ENCODE measurements around the gene LRRC46. TPM values are rescaled to one million over a fixed set of nuclear protein-coding genes. Genes with fewer than 3 reads are reported as not detected.

LRRC46 gene
- total RNA-seq, 2 experiments from 2014 or later, result 0.46 to 0.82 TPM

DNA sequence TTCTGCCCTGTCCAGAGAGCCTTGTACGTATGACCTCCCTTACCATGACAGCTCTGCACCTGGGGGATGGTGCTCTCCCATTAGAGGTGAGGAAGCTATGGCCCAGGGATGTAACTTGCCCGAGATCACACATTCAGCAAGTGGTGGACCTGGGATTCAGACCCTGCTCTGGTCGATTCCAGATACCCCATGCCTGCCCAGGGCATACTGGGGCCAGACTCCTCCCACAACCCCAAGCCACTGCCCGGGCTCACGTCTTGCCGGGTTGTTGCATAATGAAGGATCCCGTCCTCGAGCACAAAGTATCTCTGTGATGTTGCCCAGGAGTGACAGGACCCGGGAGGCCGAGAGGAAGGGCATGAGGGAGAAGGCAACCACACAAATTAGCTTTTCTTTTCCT, 12.0 kb upstream of the LRRC46 start:
- Mint-ChIP-seq H3K36me3 (ENCODE audit: low read depth) (peaks cover 17% of the 10 kb centered on the region), H3K9me3 (ENCODE audit: low read depth) (no peaks in the 10 kb centered on the region), H3K4me3 (no peak overlapping the region), H3K4me1 (peaks cover 21% of the 10 kb centered on the region), H3K27me3 (no peaks in the 10 kb centered on the region), H3K27ac (no peak overlapping the region)
- ChIA-PET POLR2A (no interaction called here), CTCF (interaction anchor here (0.5 to 0.7 kb wide), 2 partner anchors 25 to 200 kb away, joined by 3 read pairs; no protein-coding TSS in a partner anchor)
- intact Hi-C loops (cut with DNase I, micrococcal nuclease), result no loop called here
- DNase-seq (no peak), ATAC-seq (no peak)

DNA sequence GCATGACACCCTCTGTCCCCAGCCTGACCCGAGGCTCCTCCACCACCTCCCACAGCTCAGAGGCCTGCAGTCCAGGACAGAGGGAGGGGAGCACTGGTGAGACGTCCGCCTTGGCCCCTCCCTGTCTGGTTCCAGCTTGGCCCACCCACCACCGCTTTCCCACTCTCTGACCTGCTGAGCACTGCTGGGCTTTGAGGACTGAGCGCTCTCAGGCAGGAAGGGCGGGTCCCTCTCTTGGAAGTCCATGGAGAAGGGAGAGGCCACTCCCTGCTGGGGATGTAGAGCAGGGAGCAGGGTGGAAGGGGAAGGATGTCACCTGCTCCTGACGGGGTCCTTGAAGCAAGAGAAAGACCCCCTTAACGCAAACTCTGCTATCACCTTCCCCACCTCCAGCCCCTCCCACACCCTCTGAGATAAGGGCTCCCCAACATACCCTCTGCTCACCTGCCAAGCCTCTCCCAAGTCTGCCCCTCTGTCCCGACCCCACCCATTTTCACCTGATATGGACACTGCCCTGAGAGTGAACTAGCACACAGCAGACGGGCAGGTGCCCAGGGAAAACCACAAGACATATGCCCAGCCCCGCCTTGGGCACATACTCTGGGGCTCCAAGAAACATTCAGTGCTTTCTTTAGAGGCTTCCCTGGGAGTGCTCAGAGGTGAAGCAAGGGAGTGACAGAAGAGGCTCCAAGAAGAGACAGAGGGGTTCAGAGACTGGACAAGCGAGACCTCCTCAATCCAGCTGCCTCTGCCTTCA, 11.3 kb upstream of the LRRC46 start:
- intact Hi-C loops (cut with DNase I, micrococcal nuclease), result no loop called here
- CTCF ChIA-PET, result interaction anchor here (0.7 to 1.2 kb wide), 2 partner anchors 21 to 25 kb away, joined by 3 read pairs; partner anchors contain the start of gene SCRN2

DNA sequence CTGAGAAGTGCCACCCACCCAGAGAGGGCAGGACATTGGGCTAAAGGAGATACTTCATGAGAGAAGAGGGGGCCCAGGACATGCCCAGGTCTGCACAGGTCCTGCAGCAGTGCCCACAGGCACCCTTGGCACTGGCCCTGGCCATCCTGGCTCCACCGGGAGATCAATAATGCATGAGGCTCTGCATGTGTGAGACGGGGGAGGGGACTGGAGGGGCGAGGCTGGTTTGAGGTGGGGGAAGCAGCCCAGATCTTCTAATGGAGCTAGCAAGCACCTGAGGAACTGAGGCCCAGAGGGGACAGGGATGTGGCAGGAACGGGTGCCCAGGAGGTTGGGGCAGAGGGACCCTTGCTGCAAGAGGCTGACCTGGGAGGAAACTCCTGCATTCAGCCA, 10.4 kb upstream of the LRRC46 start:
- ChIA-PET CTCF (interaction anchor here (0.7 to 1.2 kb wide), 2 partner anchors 20 kb away, joined by 3 read pairs; partner anchors contain the start of gene SCRN2), POLR2A (interaction anchor here (1.0 to 2.0 kb wide), 2 partner anchors 10 to 75 kb away, joined by 4 to 7 read pairs; partner anchors contain the start of genes LRRC46, MRPL10 and SP2)
- Mint-ChIP-seq H3K4me3 (peak overlapping the region; percentile 92), H3K27me3 (no peaks in the 10 kb centered on the region), H3K36me3 (ENCODE audit: low read depth) (peaks cover 22% of the 10 kb centered on the region), H3K9me3 (ENCODE audit: low read depth) (no peaks in the 10 kb centered on the region), H3K4me1 (peaks cover 21% of the 10 kb centered on the region), H3K27ac (peak overlapping the region; percentile 71)
- ATAC-seq (no peak), DNase-seq (no peak)
- intact Hi-C loops (cut with DNase I, micrococcal nuclease), result no loop called here

More for the DNA sequence above, 11.3 kb upstream of the LRRC46 start:
- Mint-ChIP-seq H3K27ac (peak overlapping the region; percentile 71), H3K27me3 (no peaks in the 10 kb centered on the region), H3K9me3 (ENCODE audit: low read depth) (no peaks in the 10 kb centered on the region), H3K36me3 (ENCODE audit: low read depth) (peaks cover 20% of the 10 kb centered on the region), H3K4me3 (peak overlapping the region; percentile 92), H3K4me1 (peaks cover 21% of the 10 kb centered on the region)
- ATAC-seq (no peak), DNase-seq (no peak)
- POLR2A ChIA-PET, result no interaction called here

DNA sequence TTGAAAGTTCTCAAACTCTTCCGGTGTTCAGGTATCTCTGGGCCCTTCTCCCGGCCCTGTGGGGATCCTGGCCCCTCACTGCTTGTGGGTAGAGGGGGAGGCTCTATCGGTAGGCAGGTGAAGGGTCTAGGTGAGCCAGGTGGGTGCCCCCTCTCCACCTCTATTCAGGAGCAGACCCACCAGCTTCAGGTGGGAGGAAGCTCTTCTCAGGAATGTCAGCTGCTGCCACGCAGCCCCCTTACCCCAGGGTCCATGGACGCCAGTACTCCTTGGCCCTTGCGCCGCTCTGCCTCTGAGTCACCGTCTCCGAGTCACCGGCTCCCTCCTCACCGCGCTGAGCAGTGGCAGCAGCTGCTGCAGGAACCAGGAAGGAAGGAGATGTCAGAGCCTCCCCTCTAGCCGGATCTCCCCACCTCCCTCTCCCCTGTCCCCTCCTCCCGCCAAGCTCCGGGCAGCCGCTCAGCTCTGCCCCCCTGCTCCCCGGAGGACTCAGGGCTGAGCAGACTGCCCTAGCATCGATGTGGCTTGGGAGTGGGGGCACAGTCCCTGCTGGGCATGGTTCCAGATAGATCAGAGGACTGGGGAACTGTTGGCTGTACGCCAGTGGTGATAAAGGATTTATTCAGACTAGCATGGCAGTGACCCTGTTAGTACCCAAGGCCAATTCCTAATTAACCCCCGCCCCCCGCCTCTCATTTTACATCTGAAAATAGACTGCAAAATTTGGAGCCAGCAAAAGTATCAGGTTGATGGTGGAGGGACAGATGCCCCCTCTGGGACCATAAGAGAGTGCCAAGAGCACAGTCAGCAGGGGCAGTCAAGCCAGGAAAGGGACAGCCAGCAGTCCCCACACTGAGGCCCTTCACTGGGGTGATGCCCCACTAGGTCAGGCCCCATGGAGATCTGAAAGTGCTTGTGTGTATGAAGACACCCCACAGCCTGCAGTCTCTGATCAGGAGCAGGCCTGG, 9.8 kb upstream of the LRRC46 start, which contains the start of gene OSBPL7:
Gene OSBPL7, minus strand, starts transcription at position 371 of the 968 bp plus-strand sequence. CDS start 1,516 bp downstream, outside the sequence.
- POLR2A ChIA-PET, result interaction anchor here (1.0 to 2.0 kb wide), 2 partner anchors 10 to 74 kb away, joined by 4 to 7 read pairs; partner anchors contain the start of genes LRRC46, MRPL10 and SP2
- intact Hi-C loops (cut with DNase I, micrococcal nuclease), result no loop called here
- CTCF ChIA-PET, result interaction anchor here (0.7 to 1.4 kb wide), 5 partner anchors 19 to 173 kb away, joined by 3 to 4 read pairs (median 3); partner anchors contain the start of gene SCRN2
- Mint-ChIP-seq H3K36me3 (ENCODE audit: low read depth) (peaks cover 28% of the 10 kb centered on the region), H3K4me3 (peak within 1 kb of the TSS; percentile 92), H3K27ac (peak within 1 kb of the TSS; percentile 71), H3K27me3 (no peaks in the 10 kb centered on the region), H3K4me1 (peaks cover 21% of the 10 kb centered on the region), H3K9me3 (ENCODE audit: low read depth) (no peaks in the 10 kb centered on the region)
- peak; percentile 87 for DNase-seq
- peak; percentile 99 for ATAC-seq

DNA sequence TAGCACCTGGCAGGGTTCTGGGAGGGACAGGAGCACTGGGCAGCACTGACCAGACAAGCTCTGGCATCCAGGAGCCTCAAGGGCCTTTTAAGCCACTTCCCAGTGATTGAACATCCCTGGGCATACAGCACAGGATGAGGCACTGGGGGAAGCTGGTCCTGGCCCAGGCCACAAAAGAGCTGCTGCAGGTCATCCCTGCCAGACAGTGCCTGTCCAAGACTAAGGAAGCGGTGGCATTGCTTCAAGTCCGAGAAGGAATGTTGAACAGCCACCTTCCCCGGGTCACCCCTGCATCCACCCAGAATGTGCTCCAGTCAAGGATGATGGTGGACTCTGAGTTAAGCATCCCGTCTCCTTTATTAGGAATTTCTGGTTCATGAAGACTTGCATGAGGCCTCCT, 8.7 kb upstream of the LRRC46 start:
- intact Hi-C loops (cut with DNase I, micrococcal nuclease), result no loop called here
- peak overlapping the region; percentile 92 for H3K4me3 Mint-ChIP-seq
- DNase-seq (no peak), ATAC-seq (no peak)
- H3K27me3 Mint-ChIP-seq, result no peaks in the 10 kb centered on the region
- POLR2A ChIA-PET, result interaction anchor here (2.0 kb wide), 1 partner anchor 9 kb away, joined by 7 read pairs; the partner anchor contains the start of genes LRRC46 and MRPL10
- peak overlapping the region; percentile 31 for H3K27ac Mint-ChIP-seq
- CTCF ChIA-PET, result interaction anchor here (1.0 to 1.4 kb wide), 2 partner anchors 18 to 21 kb away, joined by 4 read pairs; partner anchors contain the start of gene SCRN2
- peaks cover 21% of the 10 kb centered on the region for H3K4me1 Mint-ChIP-seq
- peaks cover 30% of the 10 kb centered on the region for H3K36me3 Mint-ChIP-seq (ENCODE audit: low read depth)
- H3K9me3 Mint-ChIP-seq (ENCODE audit: low read depth), result no peaks in the 10 kb centered on the region

DNA sequence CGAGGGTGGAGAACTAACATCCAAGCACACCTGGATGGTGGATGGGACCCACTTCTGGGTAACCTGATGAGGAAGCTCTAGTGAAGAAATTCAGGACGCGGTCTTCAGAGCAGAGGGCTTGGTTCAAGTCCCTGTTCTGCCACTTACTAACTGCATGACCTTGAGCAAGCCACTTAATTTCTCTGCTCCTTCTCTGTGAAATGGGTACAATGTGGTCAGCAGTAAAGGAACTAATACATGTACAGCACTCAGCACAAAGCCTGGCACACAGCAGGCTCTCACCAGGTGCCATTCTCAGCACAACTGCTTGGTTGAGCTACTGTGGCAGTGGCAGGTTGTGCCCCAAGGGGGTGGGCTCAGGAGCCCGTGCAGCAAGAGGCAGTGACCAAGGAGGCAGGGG, 8.0 kb upstream of the LRRC46 start:
- POLR2A ChIA-PET, result no interaction called here
- H3K27ac Mint-ChIP-seq, result no peak overlapping the region

DNA sequence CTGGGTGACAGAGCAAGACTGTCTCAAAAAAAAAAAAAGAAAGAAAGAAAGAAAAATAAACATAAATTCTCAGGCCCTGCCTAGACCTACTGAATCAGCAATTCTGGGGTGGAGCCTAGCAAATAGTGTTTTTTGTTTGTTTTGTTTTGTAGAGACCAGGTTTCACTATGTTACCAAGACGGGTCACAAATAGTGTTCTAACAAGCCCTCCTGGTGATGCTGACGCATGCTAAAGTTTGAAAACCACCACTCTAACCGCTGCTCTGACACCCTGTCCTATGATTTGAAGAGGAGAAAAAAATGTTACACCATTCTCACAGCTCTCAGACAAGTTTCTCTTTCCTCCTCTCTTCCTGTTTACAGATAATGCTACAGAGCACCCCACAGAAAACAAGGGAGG, 1.6 kb upstream of the LRRC46 start:
- ChIA-PET CTCF (interaction anchor here (0.7 to 1.6 kb wide), 3 partner anchors 13 to 60 kb away, joined by 3 to 5 read pairs (median 3); no protein-coding TSS in a partner anchor), POLR2A (interaction anchor here (0.6 kb wide), 1 partner anchor 62 kb away, joined by 4 read pairs; no protein-coding TSS in a partner anchor)
- Mint-ChIP-seq H3K27ac (peak overlapping the region; percentile 61), H3K27me3 (no peaks in the 10 kb centered on the region), H3K9me3 (ENCODE audit: low read depth) (no peaks in the 10 kb centered on the region), H3K4me3 (peak overlapping the region; percentile 88), H3K36me3 (ENCODE audit: low read depth) (peaks cover 25% of the 10 kb centered on the region), H3K4me1 (peaks cover 47% of the 10 kb centered on the region)
- DNase-seq, result no peak
- ATAC-seq, result peak; percentile 8
- intact Hi-C loops (cut with DNase I, micrococcal nuclease), result loop anchor here in 1 of 2 experiments (2.0 kb wide), 1 partner anchor 141 kb away; the partner anchor contains the start of gene CDK5RAP3

More for the DNA sequence above, 8.0 kb upstream of the LRRC46 start:
- no peaks in the 10 kb centered on the region for H3K9me3 Mint-ChIP-seq (ENCODE audit: low read depth)
- H3K4me3 Mint-ChIP-seq, result no peak overlapping the region
- CTCF ChIA-PET, result interaction anchor here (0.7 kb wide), 1 partner anchor 135 kb away, joined by 3 read pairs; no protein-coding TSS in a partner anchor
- no peaks in the 10 kb centered on the region for H3K27me3 Mint-ChIP-seq
- peaks cover 23% of the 10 kb centered on the region for H3K4me1 Mint-ChIP-seq
- no peak for DNase-seq
- ATAC-seq, result no peak
- intact Hi-C loops (cut with DNase I, micrococcal nuclease), result no loop called here
- H3K36me3 Mint-ChIP-seq (ENCODE audit: low read depth), result peaks cover 34% of the 10 kb centered on the region

DNA sequence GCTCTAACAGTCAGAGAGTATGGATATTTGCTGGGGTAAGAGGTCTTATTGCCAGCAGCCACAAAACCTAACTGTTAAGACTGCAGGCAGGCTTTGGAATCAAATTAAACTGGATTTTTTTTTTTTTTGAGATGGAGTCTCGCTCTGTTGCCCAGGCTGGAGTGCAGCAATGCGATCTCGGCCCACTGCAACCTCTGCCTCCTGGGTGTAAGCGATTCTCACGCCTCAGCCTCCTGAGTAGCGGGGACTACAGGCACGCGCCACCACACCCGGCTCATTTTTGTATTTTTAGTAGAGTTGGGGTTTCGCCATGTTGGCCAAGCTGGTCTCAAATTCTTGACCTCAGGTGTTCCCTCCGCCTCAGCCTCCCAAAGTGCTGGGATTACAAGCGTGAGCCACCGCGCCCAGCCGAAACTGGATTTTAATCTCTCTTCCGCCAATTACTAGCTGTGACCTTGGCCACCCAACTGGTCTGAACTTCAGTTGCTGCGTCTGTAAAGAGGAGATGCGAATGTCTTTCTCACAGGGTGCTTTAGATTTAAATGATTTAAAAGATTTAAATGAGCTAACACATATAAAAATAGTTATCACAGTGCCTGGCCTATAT, 971 bp upstream of the LRRC46 start:
- Mint-ChIP-seq H3K4me1 (peaks cover 52% of the 10 kb centered on the region), H3K27ac (peak overlapping the region; percentile 88), H3K36me3 (ENCODE audit: low read depth) (peaks cover 22% of the 10 kb centered on the region)

DNA sequence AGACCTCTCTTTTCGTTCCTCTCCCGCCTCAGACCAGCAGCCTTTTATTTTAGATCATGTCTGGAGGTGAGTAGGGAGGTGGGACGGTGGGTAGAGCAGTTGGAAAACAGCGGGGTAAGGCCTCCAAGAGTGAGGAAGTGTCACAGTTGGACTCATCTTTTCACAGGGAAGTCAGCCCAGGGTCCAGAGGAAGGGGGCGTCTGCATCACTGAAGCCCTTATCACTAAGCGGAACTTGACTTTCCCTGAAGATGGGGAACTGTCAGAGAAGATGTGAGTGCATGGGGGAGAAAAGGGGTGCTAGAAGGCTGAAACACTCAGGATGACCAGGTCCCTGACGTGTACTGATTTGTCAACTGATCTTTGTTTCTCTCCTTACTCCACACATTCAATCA, 461 bp downstream of the LRRC46 start:
- peak; percentile 4 for ATAC-seq
- intact Hi-C loops (cut with DNase I, micrococcal nuclease), result loop anchor here (1.0 to 2.0 kb wide), 6 partner anchors 9 to 183 kb away; partner anchors contain the start of genes SCRN2 (in 2 of the 2), CDK5RAP3 (in 1 of the 2), KPNB1 (in 1 of the 2) and PNPO (in 1 of the 2)
- CTCF ChIA-PET, result interaction anchor here (0.6 to 2.0 kb wide), 11 partner anchors 9 to 891 kb away, joined by 3 to 8 read pairs (median 4); partner anchors contain the start of genes SCRN2 and SP2

More for the DNA sequence above, 971 bp upstream of the LRRC46 start:
- intact Hi-C loops (cut with DNase I, micrococcal nuclease), result loop anchor here (1.0 to 2.0 kb wide), 6 partner anchors 11 to 181 kb away; partner anchors contain the start of genes SCRN2 (in 2 of the 2), CDK5RAP3 (in 1 of the 2), KPNB1 (in 1 of the 2) and PNPO (in 1 of the 2)
- no peak for ATAC-seq
- Mint-ChIP-seq H3K9me3 (ENCODE audit: low read depth) (no peaks in the 10 kb centered on the region), H3K27me3 (no peaks in the 10 kb centered on the region), H3K4me3 (peak overlapping the region; percentile 88)
- ChIA-PET POLR2A (interaction anchor here (1.1 kb wide), 1 partner anchor 65 kb away, joined by 5 read pairs; no protein-coding TSS in a partner anchor), CTCF (interaction anchor here (0.8 to 2.0 kb wide), 7 partner anchors 11 to 138 kb away, joined by 3 to 8 read pairs (median 3); partner anchors contain the start of gene SCRN2)
- no peak for DNase-seq

DNA sequence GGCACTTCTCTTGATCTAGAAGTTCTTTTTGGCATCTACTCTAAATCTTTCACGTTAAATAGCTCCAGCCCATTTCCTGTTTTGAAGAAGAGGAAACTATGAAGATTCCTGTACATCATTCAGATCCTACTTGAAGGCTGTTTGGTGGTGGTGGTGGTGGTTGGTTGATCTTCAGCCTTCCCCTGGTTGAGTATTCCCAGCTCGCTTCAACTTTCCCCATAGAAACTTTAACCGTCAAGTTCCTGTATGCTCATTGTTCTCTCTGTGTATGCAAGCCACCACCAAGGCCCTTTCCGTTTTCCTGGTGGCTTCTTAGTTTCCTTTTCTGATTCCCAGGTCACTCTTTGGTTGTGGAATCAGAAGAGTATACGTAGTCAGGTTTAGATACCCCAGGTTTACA, 3.3 kb downstream of the LRRC46 start:
- ChIA-PET POLR2A (no interaction called here), CTCF (interaction anchor here (1.5 kb wide), 1 partner anchor 10 kb away, joined by 3 read pairs; no protein-coding TSS in a partner anchor)
- no peaks in the 10 kb centered on the region for H3K27me3 Mint-ChIP-seq
- DNase-seq (no peak), ATAC-seq (no peak)
- H3K9me3 Mint-ChIP-seq (ENCODE audit: low read depth), result no peaks in the 10 kb centered on the region
- no peak overlapping the region for H3K4me3 Mint-ChIP-seq
- peak overlapping the region; percentile 49 for H3K27ac Mint-ChIP-seq
- peaks cover 46% of the 10 kb centered on the region for H3K4me1 Mint-ChIP-seq
- H3K36me3 Mint-ChIP-seq (ENCODE audit: low read depth), result peaks cover 1% of the 10 kb centered on the region
- intact Hi-C loops (cut with DNase I, micrococcal nuclease), result no loop called here

More for the DNA sequence above, 461 bp downstream of the LRRC46 start:
- Mint-ChIP-seq H3K4me1 (peaks cover 57% of the 10 kb centered on the region), H3K4me3 (peak overlapping the region; percentile 88), H3K9me3 (ENCODE audit: low read depth) (no peaks in the 10 kb centered on the region), H3K27me3 (no peaks in the 10 kb centered on the region), H3K36me3 (ENCODE audit: low read depth) (peaks cover 13% of the 10 kb centered on the region), H3K27ac (peak overlapping the region; percentile 88)
- POLR2A ChIA-PET, result interaction anchor here (0.5 to 0.7 kb wide), 3 partner anchors 10 to 729 kb away, joined by 3 to 7 read pairs (median 3); partner anchors contain the start of gene OSBPL7
- no peak for DNase-seq
